HG03378 (cell line): ENCODE measurements around the gene PCLO.
"Not testable (repeated sequence)": the region's sequence is repeated elsewhere in the genome, so short reads cannot be mapped to it uniquely, and the experiment has no call there.

ENCODE experiments used
- ATAC-seq: cut with Tn5 transposase; IDR thresholded peaks from one replicate; pipeline ENCODE4 v1.9.1; 2021; ENCODE audit warnings: mild to moderate bottlenecking, moderate library complexity; ENCODE audit not compliant: unreplicated experiment

PCLO gene

DNA sequence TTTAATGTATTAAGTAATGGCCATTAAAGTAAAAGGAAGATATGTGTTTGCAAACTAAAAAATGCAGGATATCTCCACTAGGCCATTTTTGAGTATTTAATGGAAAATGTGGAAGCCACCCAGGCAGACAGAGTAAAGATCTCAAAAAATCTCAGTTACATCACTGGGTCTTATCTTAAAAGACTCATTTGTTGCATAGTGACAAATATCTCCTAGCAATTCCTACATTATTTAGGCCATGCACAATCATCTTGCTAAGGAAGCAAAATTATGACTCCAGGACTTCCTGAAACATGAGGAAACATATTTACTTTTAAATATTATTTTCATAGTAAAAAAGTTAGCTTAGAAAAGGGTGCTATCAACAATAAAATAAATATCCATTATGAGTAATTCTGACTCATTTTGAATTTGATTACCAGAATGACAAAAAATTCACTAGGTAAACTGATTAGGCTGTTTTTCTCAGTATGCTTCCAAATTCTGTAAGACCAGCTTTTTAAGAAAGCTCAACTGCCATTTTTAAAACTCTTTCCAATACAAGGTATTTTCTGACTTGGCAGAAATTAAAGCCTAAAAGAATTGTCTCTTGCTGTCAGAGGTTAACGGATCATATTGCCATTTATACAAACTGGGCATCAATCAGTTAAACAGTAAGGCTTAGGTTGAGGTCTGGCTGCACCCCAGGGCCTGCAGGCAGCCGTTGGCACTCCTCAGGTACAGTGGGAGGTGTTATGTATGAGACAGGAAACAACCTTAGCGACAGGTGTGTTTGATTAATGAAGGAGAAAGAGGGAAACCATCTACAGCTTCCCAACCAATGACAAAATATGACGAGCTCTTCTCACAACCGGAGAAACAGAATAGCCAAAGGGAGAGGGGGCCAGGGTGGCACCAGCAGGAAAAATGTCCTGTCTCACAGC is 31.8 kb downstream of the PCLO start:
- ATAC-seq: no peak

DNA sequence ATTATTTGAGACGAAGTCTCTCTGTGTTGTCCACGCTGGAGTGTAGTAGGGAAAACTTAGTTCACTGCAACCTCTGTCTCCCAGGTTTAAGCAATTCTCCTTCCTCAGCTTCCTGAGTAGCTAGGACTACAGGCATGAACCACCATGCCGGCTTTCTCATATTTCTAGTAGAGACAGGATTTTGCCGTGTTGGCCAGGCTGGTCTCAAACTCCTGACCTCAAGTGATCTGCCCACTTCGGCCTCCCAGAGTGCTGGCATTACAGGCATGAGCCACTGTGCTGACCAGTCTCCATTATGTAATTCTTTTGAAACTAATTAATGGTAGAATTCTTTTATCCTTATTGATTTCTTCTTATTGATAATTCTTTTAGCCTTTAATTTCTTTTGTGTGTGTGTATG is 32.5 kb downstream of the PCLO start:
- ATAC-seq: no peak

DNA sequence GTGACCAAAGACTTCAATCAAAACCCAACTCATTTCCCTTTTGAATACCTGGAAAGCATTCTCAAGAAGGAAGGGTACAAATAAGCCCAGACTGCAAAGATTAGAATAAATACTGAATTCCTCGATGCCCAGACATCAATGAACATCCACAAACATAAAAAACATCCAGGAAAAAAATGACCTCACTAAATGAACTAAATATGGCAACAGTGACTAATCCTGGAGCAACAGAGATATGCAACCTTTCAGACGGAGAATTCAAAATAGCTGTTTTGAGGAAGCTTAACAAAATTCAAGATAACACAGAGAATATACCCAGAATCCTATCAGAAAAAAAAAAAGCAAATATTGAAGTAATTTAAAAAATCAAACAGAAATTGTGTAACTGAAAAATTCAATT is 43.2 kb downstream of the PCLO start:
- no peak for ATAC-seq

- ATAC-seq: no peak
These were observed 43.7 kb downstream of the PCLO start for GRCh38 chr7:83119026-83119382.

DNA sequence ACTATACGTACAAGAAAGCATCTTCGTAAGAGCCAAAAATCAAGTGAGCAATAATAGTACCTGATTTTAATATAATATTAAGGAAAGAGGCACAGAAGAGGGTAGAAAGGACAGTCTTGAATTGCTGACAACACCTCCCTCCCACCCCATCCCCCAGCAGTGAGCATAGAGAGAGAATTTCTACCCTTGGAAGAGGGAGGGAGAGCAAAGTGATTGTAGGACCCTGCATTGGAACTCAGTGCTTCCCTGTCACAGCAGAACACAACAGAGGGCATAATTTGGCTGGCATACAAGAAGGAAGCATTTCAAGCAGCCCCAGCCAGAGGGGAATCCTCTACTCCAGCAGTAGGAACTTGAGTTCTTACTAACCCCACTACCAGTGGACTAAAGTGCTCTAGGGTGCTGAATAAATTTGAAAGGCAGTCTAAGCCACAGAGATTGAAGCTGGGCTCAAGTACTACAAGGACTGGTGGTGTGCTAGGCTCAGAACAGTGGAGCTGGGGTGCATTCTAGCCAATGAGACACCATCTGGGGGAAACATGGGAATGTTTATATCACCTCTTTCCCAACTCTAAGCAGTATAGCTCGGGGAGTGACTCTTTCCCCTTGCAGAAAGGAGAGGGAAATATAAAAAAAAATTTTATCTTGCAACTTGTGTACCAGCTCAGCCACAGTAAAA is 44.2 kb downstream of the PCLO start:
- ATAC-seq: no peak

- no peak for ATAC-seq
These were observed 45.2 kb downstream of the PCLO start for GRCh38 chr7:83117466-83117865.

- no peak for ATAC-seq
These were observed 51.3 kb downstream of the PCLO start for GRCh38 chr7:83111391-83111790.

GRCh38 chr7:83109352-83109751 is 53.3 kb downstream of the PCLO start:
- no peak for ATAC-seq

DNA sequence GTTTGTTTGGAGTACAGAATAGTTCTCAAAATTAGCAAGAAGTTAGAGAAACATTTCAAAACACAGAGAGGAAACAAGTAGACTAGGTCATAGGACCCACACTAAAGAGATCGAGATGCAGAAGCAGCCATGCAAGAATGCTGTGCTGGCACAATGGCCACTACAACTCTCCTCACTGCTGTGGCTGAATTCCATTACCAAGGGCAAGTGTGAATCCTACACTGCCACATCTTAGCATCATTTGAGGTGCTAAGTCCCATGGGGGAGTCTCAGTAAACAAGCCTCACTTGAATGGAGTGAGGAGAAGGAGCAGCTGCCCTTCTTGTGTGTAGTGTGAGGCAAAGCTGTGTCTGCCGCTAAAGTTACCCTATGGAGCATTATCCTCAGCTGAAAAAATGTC is 56.7 kb downstream of the PCLO start:
- no peak for ATAC-seq

GRCh38 chr7:83105063-83105462 is 57.6 kb downstream of the PCLO start:
- ATAC-seq: no peak

GRCh38 chr7:83101530-83101929 is 61.2 kb downstream of the PCLO start:
- ATAC-seq: no peak

DNA sequence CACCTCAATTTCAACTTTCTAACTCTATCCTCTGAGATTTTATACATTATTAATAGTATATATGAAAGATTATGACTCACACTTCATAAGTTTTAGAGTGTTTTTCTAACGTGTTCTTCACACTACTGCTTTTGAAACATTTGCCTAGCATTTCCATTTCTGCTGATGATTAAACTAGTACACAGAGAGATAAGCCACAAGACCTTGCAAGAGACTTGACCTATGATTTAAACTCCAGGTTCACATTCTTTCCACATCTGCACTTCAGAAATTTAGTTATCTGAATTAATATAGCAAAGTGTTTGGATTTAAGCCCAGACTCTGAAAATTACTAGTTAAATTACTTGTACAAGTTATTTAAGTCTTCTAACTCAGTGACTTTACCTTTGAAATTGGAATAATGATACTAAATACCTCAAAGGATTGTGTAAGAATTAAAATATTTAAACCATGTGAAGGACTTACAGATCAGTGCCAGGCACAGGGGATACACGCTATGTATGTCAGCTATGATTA is 66.6 kb downstream of the PCLO start:
- ATAC-seq: no peak

GRCh38 chr7:83085299-83085698 is 77.4 kb downstream of the PCLO start:
- no peak for ATAC-seq

DNA sequence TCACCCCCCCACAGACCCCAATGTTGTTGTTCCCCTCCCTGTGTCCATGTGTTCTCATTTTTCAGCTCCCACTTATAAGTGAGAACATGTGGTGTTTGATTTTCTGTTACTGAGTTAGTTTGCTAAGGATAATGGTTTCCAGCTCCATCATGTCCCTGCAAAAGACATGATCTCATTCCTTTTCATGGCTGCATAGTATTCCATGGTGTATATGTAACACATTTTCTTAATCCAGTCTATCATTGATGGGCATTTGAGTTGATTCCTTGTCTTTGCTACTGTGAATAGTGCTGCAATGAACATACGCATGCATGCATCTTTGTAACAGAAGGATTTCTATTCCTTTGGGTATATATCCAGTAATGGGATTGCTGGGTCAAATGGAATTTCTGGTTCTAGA is 82.8 kb downstream of the PCLO start:
- not testable (repeated sequence) for ATAC-seq

DNA sequence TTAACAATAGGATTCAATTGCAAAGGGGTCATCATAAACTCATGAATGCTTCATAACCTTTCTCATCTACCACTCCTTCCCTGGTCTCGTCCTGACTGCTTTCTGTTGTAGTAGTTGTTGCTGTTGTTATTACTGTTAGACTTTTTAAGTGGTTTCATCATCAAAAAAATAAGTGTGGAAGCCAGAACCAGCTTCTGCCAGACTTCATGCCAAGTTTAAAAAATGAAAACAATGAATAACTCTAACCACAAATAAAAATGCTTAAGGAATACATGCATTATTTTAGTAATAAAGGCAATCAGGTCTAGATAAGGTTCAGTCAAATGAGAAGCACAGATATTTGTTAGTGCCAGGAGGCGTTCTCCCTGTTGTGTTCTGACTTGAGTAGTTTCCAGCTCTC is 85.4 kb downstream of the PCLO start:
- ATAC-seq: no peak

DNA sequence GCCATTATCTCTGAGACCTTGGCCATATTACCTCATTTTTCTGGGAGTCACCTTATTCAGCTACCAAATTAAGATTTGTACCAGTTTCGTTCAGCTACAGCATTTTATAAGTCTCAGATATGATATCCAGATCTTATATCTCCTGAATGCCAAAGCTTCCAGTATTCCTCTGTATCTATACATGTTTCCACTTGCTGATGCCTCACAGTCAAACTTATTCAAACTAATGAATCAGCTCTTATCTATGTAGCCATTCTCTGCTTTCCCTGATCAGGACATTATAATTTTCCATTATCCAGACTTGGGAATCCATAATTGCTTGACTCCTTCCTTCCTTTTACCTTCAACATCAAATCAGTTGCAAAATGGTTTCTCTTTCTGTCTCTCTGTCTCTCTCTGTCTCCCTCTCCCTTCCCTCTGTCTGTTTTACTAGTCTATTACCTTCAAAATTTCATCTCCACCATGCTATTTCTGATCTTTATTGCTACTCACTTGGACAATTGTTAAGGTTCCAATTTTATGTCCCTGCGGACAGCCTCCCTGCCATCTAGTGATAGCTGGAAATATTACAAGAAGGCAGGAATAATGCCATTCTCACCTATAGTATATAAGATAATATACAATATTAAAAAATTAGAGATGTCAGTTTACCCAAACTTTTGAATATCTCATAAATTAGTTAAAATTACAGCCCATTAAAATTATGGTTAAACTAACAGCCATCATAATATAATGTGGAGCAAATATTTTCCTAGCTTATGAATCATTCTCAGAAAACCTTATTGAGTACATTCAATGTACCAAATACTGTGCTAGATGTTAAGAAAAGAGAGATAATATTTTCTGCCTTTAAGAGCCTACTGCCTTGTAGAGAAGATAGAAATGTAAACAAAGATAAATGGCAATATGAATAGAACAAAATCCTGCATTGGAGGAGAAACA is 89.8 kb downstream of the PCLO start:
- ATAC-seq: no peak

DNA sequence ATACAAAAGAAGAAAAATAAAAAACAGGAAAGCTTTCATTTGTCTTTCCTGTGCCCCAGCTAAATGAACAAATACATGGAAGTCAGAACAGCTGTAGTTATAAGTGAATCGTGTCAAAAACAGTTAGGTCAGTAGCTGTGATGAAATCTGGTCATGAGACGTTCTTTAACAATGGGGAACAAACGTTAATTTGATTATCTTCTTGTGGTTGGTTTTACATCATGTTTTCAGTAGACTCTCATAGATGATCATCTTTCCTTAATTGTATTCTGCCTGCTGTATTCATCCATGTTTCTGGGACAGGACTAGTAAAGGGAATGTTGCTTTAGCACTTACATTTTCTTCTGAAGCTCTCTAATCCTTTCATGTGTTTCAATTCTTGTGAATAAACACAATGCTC is 97.0 kb downstream of the PCLO start:
- no peak for ATAC-seq

GRCh38 chr7:83060218-83060617 is 102.5 kb downstream of the PCLO start:
- no peak for ATAC-seq

DNA sequence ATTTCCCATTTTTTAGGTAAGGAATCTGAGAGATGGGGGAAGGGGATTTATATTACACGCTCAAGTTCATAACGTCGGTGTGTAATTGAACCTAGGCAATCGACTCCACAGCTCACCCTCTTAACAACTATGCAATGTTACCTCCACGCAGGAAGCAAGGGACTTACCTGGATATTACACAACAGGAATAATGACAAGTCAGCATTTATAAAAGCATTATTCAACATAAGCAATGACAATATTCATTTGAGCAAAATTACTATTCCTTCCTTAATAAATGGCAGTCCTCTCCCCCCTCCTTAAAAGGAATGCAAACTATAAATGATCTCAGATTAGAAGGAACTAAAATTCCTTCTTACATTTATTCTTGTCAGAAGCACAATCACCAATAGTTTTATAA is 104.0 kb downstream of the PCLO start:
- ATAC-seq: no peak

DNA sequence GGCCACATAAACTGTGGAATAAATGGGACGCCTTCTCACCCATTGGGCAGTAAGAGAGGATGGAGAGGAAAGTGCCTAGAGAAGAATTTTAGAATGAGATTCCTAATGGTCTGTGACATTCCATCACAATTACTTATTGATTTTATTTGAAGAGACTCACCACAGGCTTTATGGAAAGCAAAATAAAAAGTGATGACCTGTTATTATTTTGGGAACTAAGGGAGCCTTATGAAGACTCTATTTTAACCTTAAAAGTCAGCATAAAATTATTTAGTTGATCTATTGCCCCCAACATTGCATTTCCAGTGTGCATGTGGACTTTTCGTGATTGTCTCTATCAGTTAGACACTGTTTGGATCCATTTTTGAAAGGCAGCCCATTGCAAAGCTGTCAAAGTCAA is 107.5 kb downstream of the PCLO start:
- ATAC-seq: no peak

DNA sequence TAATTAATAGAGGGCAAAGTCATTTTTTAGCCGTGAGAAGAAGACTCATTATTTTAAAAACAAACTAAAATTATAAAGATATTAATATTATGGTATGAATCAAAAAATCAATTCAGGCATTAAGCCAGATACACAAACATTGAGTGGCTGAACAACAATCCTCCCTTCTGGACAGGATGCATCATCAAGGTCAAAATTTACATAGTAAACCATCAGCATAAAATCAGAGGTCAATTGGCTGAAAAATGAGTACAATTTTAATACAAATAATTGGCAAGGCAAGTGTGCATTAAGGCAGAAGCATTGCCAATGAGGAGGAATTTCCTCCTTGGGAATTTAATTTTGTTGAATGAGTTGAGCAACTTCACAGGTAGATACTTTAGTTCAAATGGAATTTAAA is 108.2 kb downstream of the PCLO start:
- no peak for ATAC-seq
